Keratinocyte (primary cell): ENCODE data around the gene SDC1. TPM values are rescaled to one million over a fixed set of nuclear protein-coding genes. Genes with fewer than 3 reads are reported as not detected.

Experiments used
- DNase-seq: peaks from one replicate; pipeline ENCODE4 v3.0.0-alpha.2; 2011; ENCODE audit warnings: low read depth, missing footprints, low spot score
- FAIRE-seq: peaks from 2 replicates; lab custom pipeline; 2011; peaks lifted over from hg19 to GRCh38; lab: Jason Lieb, UNC
- H2AFZ ChIP-seq: 2 replicates; pipeline ENCODE4 v1.6.0; 2012; ENCODE audit warnings: low read length, control low read depth, inconsistent platforms; ENCODE audit not compliant: control insufficient read depth
- H3K27ac ChIP-seq: 2 replicates; pipeline ENCODE4 v1.5.1; 2011; ENCODE audit warnings: low read length; ENCODE audit not compliant: control insufficient read depth, insufficient read depth
- H3K27me3 ChIP-seq: 3 replicates; pipeline ENCODE4 v1.6.0; 2011; ENCODE audit warnings: low read length; ENCODE audit not compliant: control insufficient read depth, insufficient read depth; ENCODE audit errors: extremely low read depth
- H3K36me3 ChIP-seq, 2 experiments: 2 replicates in 1 of 2; 3 replicates in 1 of 2; pipeline ENCODE4 v1.5.1; 2011; ENCODE audit warnings: low read length in 2 of 2, mild to moderate bottlenecking in 1 of 2; ENCODE audit not compliant: control insufficient read depth in 2 of 2, insufficient read depth in 2 of 2; ENCODE audit errors: extremely low read depth in 1 of 2
- H3K4me1 ChIP-seq: 3 replicates; pipeline ENCODE4 v1.5.1; 2011; ENCODE audit warnings: low read length; ENCODE audit not compliant: control insufficient read depth, insufficient read depth; ENCODE audit errors: extremely low read depth
- H3K4me2 ChIP-seq: 3 replicates; pipeline ENCODE4 v1.6.0; 2011; ENCODE audit warnings: low read depth, low read length; ENCODE audit not compliant: control insufficient read depth, insufficient read depth; ENCODE audit errors: extremely low read depth
- H3K4me3 ChIP-seq, 3 experiments: fragments of 200-600 bp in 1 of 3; sonication (generic) in 1 of 3; 2 replicates in 2 of 3; 3 replicates in 1 of 3; pipeline ENCODE4 v1.5.1; 2011 to 2016; ENCODE audit warnings: low read length in 3 of 3, mild to moderate bottlenecking in 3 of 3, control low read depth in 2 of 3, inconsistent platforms in 1 of 3, low read depth in 1 of 3, mixed read lengths in 1 of 3, mixed run types in 1 of 3, moderate library complexity in 1 of 3; ENCODE audit not compliant: control insufficient read depth in 2 of 3, insufficient read depth in 2 of 3; ENCODE audit errors: extremely low read depth in 1 of 3
- H3K79me2 ChIP-seq: 2 replicates; pipeline ENCODE4 v1.6.0; 2012; ENCODE audit warnings: low read length; ENCODE audit not compliant: control insufficient read depth, insufficient read depth
- H3K9ac ChIP-seq: 3 replicates; pipeline ENCODE4 v1.6.0; 2011; ENCODE audit warnings: low read length; ENCODE audit not compliant: control insufficient read depth, insufficient read depth; ENCODE audit errors: extremely low read depth
- H3K9me1 ChIP-seq: 3 replicates; pipeline ENCODE4 v1.6.0; 2011; ENCODE audit warnings: low read length; ENCODE audit not compliant: control insufficient read depth, insufficient read depth; ENCODE audit errors: extremely low read depth
- H3K9me3 ChIP-seq: 2 replicates; pipeline ENCODE4 v1.5.1; 2012; ENCODE audit warnings: low read depth, low read length; ENCODE audit not compliant: control insufficient read depth
- H4K20me1 ChIP-seq: 3 replicates; pipeline ENCODE4 v1.6.0; 2011; ENCODE audit warnings: low read length; ENCODE audit not compliant: control insufficient read depth, insufficient read depth; ENCODE audit errors: extremely low read depth
- EZH2 ChIP-seq: IDR thresholded peaks from one replicate; pipeline ENCODE4 v1.6.1; 2012; ENCODE audit warnings: inconsistent platforms, mild to moderate bottlenecking, low read length, moderate library complexity
- dilution Hi-C: fragments of 300-500 bp; cut with MboI; formaldehyde crosslinking; loops from one replicate; pipeline ENCODE4 v1.7.0; 2020; ENCODE audit warnings: low sequenced_read_pairs; ENCODE audit not compliant: extremely low pct_ligation_motif_present
- polyA plus RNA-seq, 5 experiments: library from polyadenylated mRNA; depleted of rRNA in 3 of 5; stranded (reverse) in 3 of 5; stranded (forward) in 1 of 5; unstranded in 1 of 5; fragments of >200 nt; gene quantifications; 1 replicate in 1 of 5; 2 replicates in 3 of 5; 3 replicates in 1 of 5; pipeline versions ENCODE4 v1.2.1 to v1.2.3, GENCODE V29; 2011 to 2012; ENCODE audit warnings: missing spikeins in 2 of 5, low read depth in 1 of 5, low replicate concordance in 1 of 5
- TF ChIP-seq, protein P1 (sequence below), 3 experiments: IDR thresholded peaks in 1 of 3; conservative IDR thresholded peaks in 1 of 3; optimal IDR thresholded peaks in 1 of 3; 2 replicates in 2 of 3; 3 replicates in 1 of 3; pipeline versions ENCODE3 to v1.5.1; 2011; ENCODE audit warnings: low read length in 3 of 3, mild to moderate bottlenecking in 3 of 3, moderate library complexity in 2 of 3, control low read depth in 1 of 3, inconsistent platforms in 1 of 3; ENCODE audit not compliant: insufficient read depth in 2 of 3; ENCODE audit errors: extremely low read depth in 1 of 3

SDC1 gene
- polyA plus RNA-seq, 1 donor (not counting 4 experiments of a cell fraction or from before 2014, with no cell fraction given): 696 TPM

DNA sequence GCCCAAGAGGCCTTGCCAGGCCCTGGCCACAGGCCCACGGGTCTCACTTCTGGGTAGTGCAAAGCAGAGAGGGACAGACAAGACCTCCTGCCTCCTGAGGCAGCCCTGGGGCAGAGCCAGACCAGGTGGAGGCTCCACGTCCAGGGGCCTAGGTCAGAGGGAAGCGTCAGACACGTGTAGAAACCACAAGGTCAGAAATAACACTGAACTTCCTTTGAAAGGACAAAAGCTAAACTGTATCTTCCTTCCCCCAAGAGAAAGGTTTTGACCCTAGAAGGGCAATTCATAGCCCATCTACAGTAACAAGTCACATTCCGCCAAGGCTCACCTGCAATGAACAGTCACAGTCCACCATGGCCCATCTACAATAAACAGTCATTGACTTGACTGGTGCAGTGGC, 17.9 kb downstream of the SDC1 start:
- H3K9me1 ChIP-seq: peaks cover 5% of the 10 kb centered on the region
- dilution Hi-C loops: no loop called here
- peak overlapping the region; percentile 44 for H3K9ac ChIP-seq
- peaks cover 57% of the 10 kb centered on the region for H3K4me1 ChIP-seq
- DNase-seq (no peak), FAIRE-seq (peak; percentile 23)
- no peak for TF ChIP-seq EZH2
- TF ChIP-seq, protein P1, sequence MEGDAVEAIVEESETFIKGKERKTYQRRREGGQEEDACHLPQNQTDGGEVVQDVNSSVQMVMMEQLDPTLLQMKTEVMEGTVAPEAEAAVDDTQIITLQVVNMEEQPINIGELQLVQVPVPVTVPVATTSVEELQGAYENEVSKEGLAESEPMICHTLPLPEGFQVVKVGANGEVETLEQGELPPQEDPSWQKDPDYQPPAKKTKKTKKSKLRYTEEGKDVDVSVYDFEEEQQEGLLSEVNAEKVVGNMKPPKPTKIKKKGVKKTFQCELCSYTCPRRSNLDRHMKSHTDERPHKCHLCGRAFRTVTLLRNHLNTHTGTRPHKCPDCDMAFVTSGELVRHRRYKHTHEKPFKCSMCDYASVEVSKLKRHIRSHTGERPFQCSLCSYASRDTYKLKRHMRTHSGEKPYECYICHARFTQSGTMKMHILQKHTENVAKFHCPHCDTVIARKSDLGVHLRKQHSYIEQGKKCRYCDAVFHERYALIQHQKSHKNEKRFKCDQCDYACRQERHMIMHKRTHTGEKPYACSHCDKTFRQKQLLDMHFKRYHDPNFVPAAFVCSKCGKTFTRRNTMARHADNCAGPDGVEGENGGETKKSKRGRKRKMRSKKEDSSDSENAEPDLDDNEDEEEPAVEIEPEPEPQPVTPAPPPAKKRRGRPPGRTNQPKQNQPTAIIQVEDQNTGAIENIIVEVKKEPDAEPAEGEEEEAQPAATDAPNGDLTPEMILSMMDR (optimal IDR thresholded peaks at IDR 0.05 in 1 of 3, IDR thresholded peaks at IDR 0.05 in 1 of 3, conservative IDR thresholded peaks at IDR 0.05 in 1 of 3; ENCODE audit: extremely low read depth in 1 of 3, insufficient read depth in 2 of 3, low read length in 3 of 3): no peak
- H3K4me3 ChIP-seq: no peak overlapping the region
- H3K79me2 ChIP-seq: peaks cover 69% of the 10 kb centered on the region
- H2AFZ ChIP-seq: no peak overlapping the region
- H3K4me2 ChIP-seq: peak overlapping the region; percentile 35
- peaks cover 46 to 87% of the 10 kb centered on the region in 2 experiments for H3K36me3 ChIP-seq
- H3K27ac ChIP-seq: peak overlapping the region; percentile 36
- H3K27me3 ChIP-seq: no peaks in the 10 kb centered on the region
- peaks cover 41% of the 10 kb centered on the region for H4K20me1 ChIP-seq
- H3K9me3 ChIP-seq: no peaks in the 10 kb centered on the region

DNA sequence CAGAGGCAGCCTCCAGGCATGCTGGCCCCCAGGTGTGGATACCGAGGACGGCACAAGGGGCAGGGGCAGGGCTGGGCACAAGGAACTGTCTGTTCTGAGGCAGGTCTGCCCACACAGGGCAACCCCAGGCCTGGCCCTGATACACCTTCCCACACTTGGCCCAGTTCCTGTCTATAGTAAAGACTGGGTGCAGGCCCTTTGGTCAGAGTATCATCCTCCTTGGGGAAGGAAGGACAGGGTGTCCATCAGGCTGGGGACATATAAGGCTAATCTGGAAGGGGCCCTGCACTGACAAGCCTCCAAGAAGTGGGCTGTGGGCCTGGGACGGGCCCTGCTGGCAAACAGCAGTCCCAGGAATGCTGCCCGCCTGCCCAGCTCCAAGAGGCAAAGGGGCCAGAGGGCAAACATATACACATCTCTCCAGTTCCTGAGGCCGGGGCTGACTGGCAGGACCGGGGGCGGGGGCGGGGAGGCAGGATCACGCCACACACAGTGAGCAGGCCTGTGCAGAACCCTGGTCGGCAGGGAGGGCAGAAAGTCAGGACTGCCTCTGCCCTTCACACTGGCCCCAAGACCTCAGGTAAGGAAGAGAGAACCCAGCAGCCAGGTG, 18.9 kb downstream of the SDC1 start:
- Histone ChIP-seq H3K79me2 (peaks cover 58% of the 10 kb centered on the region), H3K9ac (peak overlapping the region; percentile 35), H3K27ac (peak overlapping the region; percentile 2), H3K4me3 (no peak overlapping the region), H2AFZ (no peak overlapping the region), H3K36me3 (peaks cover 45 to 87% of the 10 kb centered on the region in 2 experiments), H4K20me1 (peaks cover 41% of the 10 kb centered on the region), H3K27me3 (no peaks in the 10 kb centered on the region), H3K9me3 (no peaks in the 10 kb centered on the region), H3K4me1 (peaks cover 47% of the 10 kb centered on the region), H3K9me1 (peaks cover 5% of the 10 kb centered on the region), H3K4me2 (no peak overlapping the region)
- FAIRE-seq (no peak), DNase-seq (no peak)
- TF ChIP-seq, protein P1 (optimal IDR thresholded peaks at IDR 0.05 in 1 of 3, IDR thresholded peaks at IDR 0.05 in 1 of 3, conservative IDR thresholded peaks at IDR 0.05 in 1 of 3; ENCODE audit: extremely low read depth in 1 of 3, insufficient read depth in 2 of 3, low read length in 3 of 3): no peak
- no peak for TF ChIP-seq EZH2
- dilution Hi-C loops: no loop called here
